Measurements from ENCODE around the gene COG1. TPM values are rescaled to one million over a fixed set of nuclear protein-coding genes. Genes with fewer than 3 reads are reported as not detected.

The COG1 gene
- total and polyA plus RNA-seq, 2 donors (not counting 3 experiments of a cell fraction or from before 2014, with no cell fraction given): 26.2 to 39.0 TPM

GRCh38 chr17:73165616-73166404 lies 27.0 kb upstream of the COG1 start:
- Histone ChIP-seq H3K4me2 (ENCODE audit: insufficient read depth, low read length) (no peak overlapping the region), H3K27ac (ENCODE audit: insufficient read depth, low read depth, low read length) (no peak overlapping the region), H4K20me1 (replicated peaks; ENCODE audit: control insufficient read depth, extremely low read depth, insufficient read depth, low read length) (no peaks in the 10 kb centered on the region), H3K36me3 (ENCODE audit: control insufficient read depth in 2 of 2, extremely low read depth in 1 of 2, insufficient read depth in 2 of 2, low read length in 2 of 2) (no peaks in the 10 kb centered on the region), H3K79me2 (ENCODE audit: control insufficient read depth, insufficient read depth, low read length) (no peaks in the 10 kb centered on the region), H3K9me1 (replicated peaks; ENCODE audit: control insufficient read depth, extremely low read depth, insufficient read depth, low read length) (no peaks in the 10 kb centered on the region), H3K4me3 (replicated peaks in 1 of 3; ENCODE audit: insufficient read depth in 1 of 3, low read depth in 1 of 3, low read length in 3 of 3) (no peak overlapping the region), H3K27me3 (ENCODE audit: control insufficient read depth in 2 of 2, insufficient read depth in 2 of 2, low read length in 2 of 2) (peaks cover 52 to 53% of the 10 kb centered on the region in 2 experiments), H3K4me1 (ENCODE audit: control insufficient read depth, extremely low read depth, insufficient read depth, low read length) (no peaks in the 10 kb centered on the region), H2AFZ (ENCODE audit: low read depth, low read length) (no peak overlapping the region), H3K9ac (replicated peaks; ENCODE audit: extremely low read depth, insufficient read depth, low read length) (no peak overlapping the region), H3K9me3 (replicated peaks; ENCODE audit: control insufficient read depth, insufficient read depth, low read length) (no peaks in the 10 kb centered on the region)
- CTCF ChIA-PET: interaction anchor here (1.2 to 2.3 kb wide), 5 partner anchors 9 to 440 kb away, joined by 5 to 9 read pairs (median 6); no protein-coding TSS in a partner anchor
- TF ChIP-seq GATA2 (IDR thresholded peaks at IDR 0.05; ENCODE audit: insufficient read depth, insufficient read length, low read depth, low read length) (no peak), EZH2 (IDR thresholded peaks at IDR 0.05; ENCODE audit: borderline replicate concordance, low read depth, low read length, severe bottlenecking) (peak; percentile 78)
- DNase-seq (ENCODE audit: low read depth, low spot score): no peak
- BruUV-seq (replicated peaks): no TSS peak
- no peak for FAIRE-seq
- intact Hi-C loops (cut with micrococcal nuclease) (no loop called here), dilution Hi-C loops (cut with MboI; ENCODE audit: extremely low pct_ligation_motif_present, low sequenced_read_pairs) (no loop called here)
- POLR2A ChIA-PET: no interaction called here

GRCh38 chr17:73166731-73167581 lies 25.9 kb upstream of the COG1 start:
- no peaks in the 10 kb centered on the region for H3K79me2 ChIP-seq (ENCODE audit: control insufficient read depth, insufficient read depth, low read length)
- H3K4me2 ChIP-seq (ENCODE audit: insufficient read depth, low read length): no peak overlapping the region
- TF ChIP-seq FOS (IDR thresholded peaks at IDR 0.05; ENCODE audit: borderline replicate concordance, insufficient read depth, low read length) (no peak), JUN (IDR thresholded peaks at IDR 0.05; ENCODE audit: borderline replicate concordance, insufficient read depth, insufficient read length, low read depth) (no peak), POLR2AphosphoS5 (IDR thresholded peaks at IDR 0.05; ENCODE audit: insufficient read depth, low read depth, low read length) (no peak), CTCF (IDR thresholded peaks at IDR 0.05; ENCODE audit: extremely low read depth in 1 of 2, insufficient read depth in 1 of 2, low read depth in 1 of 2, low read length in 2 of 2) (no peak), POLR2A (IDR thresholded peaks at IDR 0.05; ENCODE audit: low read depth, low read length) (no peak)
- no peak overlapping the region for H3K27ac ChIP-seq (ENCODE audit: insufficient read depth, low read depth, low read length)
- no TSS peak for BruUV-seq (replicated peaks)
- H3K9me1 ChIP-seq (replicated peaks; ENCODE audit: control insufficient read depth, extremely low read depth, insufficient read depth, low read length): no peaks in the 10 kb centered on the region
- dilution Hi-C loops (cut with MboI; ENCODE audit: extremely low pct_ligation_motif_present, low sequenced_read_pairs) (no loop called here), intact Hi-C loops (cut with micrococcal nuclease) (no loop called here)
- no peaks in the 10 kb centered on the region for H3K9me3 ChIP-seq (replicated peaks; ENCODE audit: control insufficient read depth, insufficient read depth, low read length)
- DNase-seq (ENCODE audit: low read depth, low spot score): no peak
- CTCF ChIA-PET: interaction anchor here (1.2 to 2.3 kb wide), 5 partner anchors 10 to 442 kb away, joined by 3 to 9 read pairs (median 5); no protein-coding TSS in a partner anchor
- no peaks in the 10 kb centered on the region for H3K36me3 ChIP-seq (ENCODE audit: control insufficient read depth in 2 of 2, extremely low read depth in 1 of 2, insufficient read depth in 2 of 2, low read length in 2 of 2)
- no peaks in the 10 kb centered on the region for H4K20me1 ChIP-seq (replicated peaks; ENCODE audit: control insufficient read depth, extremely low read depth, insufficient read depth, low read length)
- POLR2A ChIA-PET: no interaction called here
- H3K4me3 ChIP-seq (replicated peaks in 1 of 3; ENCODE audit: insufficient read depth in 1 of 3, low read depth in 1 of 3, low read length in 3 of 3): no peak overlapping the region
- H2AFZ ChIP-seq (ENCODE audit: low read depth, low read length): no peak overlapping the region
- H3K4me1 ChIP-seq (ENCODE audit: control insufficient read depth, extremely low read depth, insufficient read depth, low read length): no peaks in the 10 kb centered on the region
- no peak for FAIRE-seq
- H3K27me3 ChIP-seq (ENCODE audit: control insufficient read depth in 2 of 2, insufficient read depth in 2 of 2, low read length in 2 of 2): peaks cover 47 to 53% of the 10 kb centered on the region in 2 experiments
- H3K9ac ChIP-seq (replicated peaks; ENCODE audit: extremely low read depth, insufficient read depth, low read length): no peak overlapping the region

Data from endothelial cell of umbilical vein (primary cell).